ENCODE data around the gene RFPL3.

Gene RFPL3

GRCh38 chr22:32325416-32325801, 32.3 kb upstream of the RFPL3 start:
- Histone ChIP-seq H3K27ac (ENCODE audit: poor library complexity, severe bottlenecking) (no peak overlapping the region), H3K27me3 (ENCODE audit: insufficient read depth, poor library complexity, severe bottlenecking) (no peaks in the 10 kb centered on the region), H3K4me3 (ENCODE audit: severe bottlenecking) (no peak overlapping the region), H3K36me3 (ENCODE audit: low read depth) (0 out of 2 replicates have a peak, but pooled peaks cover 6% of the 10 kb centered on the region), H3K9me3 (ENCODE audit: severe bottlenecking) (no peaks in the 10 kb centered on the region), H3K4me1 (ENCODE audit: insufficient read depth, poor library complexity, severe bottlenecking) (no peaks in the 10 kb centered on the region)
- TF ChIP-seq CTCF (IDR thresholded peaks at IDR 0.05; ENCODE audit: poor library complexity, severe bottlenecking), result no peak
- DNase-seq (ENCODE audit: low spot score) (no peak), ATAC-seq (ENCODE audit: low read depth) (no peak)

- DNase-seq (ENCODE audit: low spot score), result no peak
- no peak overlapping the region for H3K27ac ChIP-seq (ENCODE audit: poor library complexity, severe bottlenecking)
- H3K4me1 ChIP-seq (ENCODE audit: insufficient read depth, poor library complexity, severe bottlenecking), result no peaks in the 10 kb centered on the region
- H3K27me3 ChIP-seq (ENCODE audit: insufficient read depth, poor library complexity, severe bottlenecking), result no peaks in the 10 kb centered on the region
- H3K4me3 ChIP-seq (ENCODE audit: severe bottlenecking), result no peak overlapping the region
- 0 out of 2 replicates have a peak, but pooled peaks cover 6% of the 10 kb centered on the region for H3K36me3 ChIP-seq (ENCODE audit: low read depth)
- no peaks in the 10 kb centered on the region for H3K9me3 ChIP-seq (ENCODE audit: severe bottlenecking)
- TF ChIP-seq CTCF (IDR thresholded peaks at IDR 0.05; ENCODE audit: poor library complexity, severe bottlenecking), result no peak
- ATAC-seq (ENCODE audit: low read depth), result no peak
These were observed 31.8 kb upstream of the RFPL3 start for GRCh38 chr22:32325811-32326237.

GRCh38 chr22:32326647-32327046, 31.0 kb upstream of the RFPL3 start:
- Histone ChIP-seq H3K36me3 (ENCODE audit: low read depth) (0 out of 2 replicates have a peak, but pooled peaks cover 6% of the 10 kb centered on the region), H3K27ac (ENCODE audit: poor library complexity, severe bottlenecking) (no peak overlapping the region), H3K4me1 (ENCODE audit: insufficient read depth, poor library complexity, severe bottlenecking) (no peaks in the 10 kb centered on the region), H3K9me3 (ENCODE audit: severe bottlenecking) (no peaks in the 10 kb centered on the region), H3K27me3 (ENCODE audit: insufficient read depth, poor library complexity, severe bottlenecking) (no peaks in the 10 kb centered on the region), H3K4me3 (ENCODE audit: severe bottlenecking) (no peak overlapping the region)
- no peak for TF ChIP-seq CTCF (IDR thresholded peaks at IDR 0.05; ENCODE audit: poor library complexity, severe bottlenecking)
- no peak for DNase-seq (ENCODE audit: low spot score)
- no peak for ATAC-seq (ENCODE audit: low read depth)

GRCh38 chr22:32327066-32327465, 30.6 kb upstream of the RFPL3 start:
- ATAC-seq (ENCODE audit: low read depth) (peak; percentile 48), DNase-seq (ENCODE audit: low spot score) (no peak)
- Histone ChIP-seq H3K36me3 (ENCODE audit: low read depth) (0 out of 2 replicates have a peak, but pooled peaks cover 6% of the 10 kb centered on the region), H3K27me3 (ENCODE audit: insufficient read depth, poor library complexity, severe bottlenecking) (no peaks in the 10 kb centered on the region), H3K4me1 (ENCODE audit: insufficient read depth, poor library complexity, severe bottlenecking) (no peaks in the 10 kb centered on the region), H3K9me3 (ENCODE audit: severe bottlenecking) (no peaks in the 10 kb centered on the region), H3K4me3 (ENCODE audit: severe bottlenecking) (no peak overlapping the region), H3K27ac (ENCODE audit: poor library complexity, severe bottlenecking) (no peak overlapping the region)
- no peak for TF ChIP-seq CTCF (IDR thresholded peaks at IDR 0.05; ENCODE audit: poor library complexity, severe bottlenecking)

- Histone ChIP-seq H3K27me3 (ENCODE audit: insufficient read depth, poor library complexity, severe bottlenecking) (no peaks in the 10 kb centered on the region), H3K4me1 (ENCODE audit: insufficient read depth, poor library complexity, severe bottlenecking) (no peaks in the 10 kb centered on the region), H3K9me3 (ENCODE audit: severe bottlenecking) (no peaks in the 10 kb centered on the region), H3K27ac (ENCODE audit: poor library complexity, severe bottlenecking) (no peak overlapping the region), H3K4me3 (ENCODE audit: severe bottlenecking) (no peak overlapping the region), H3K36me3 (ENCODE audit: low read depth) (0 out of 2 replicates have a peak, but pooled peaks cover 6% of the 10 kb centered on the region)
- DNase-seq (ENCODE audit: low spot score), result no peak
- peak; percentile 20; the same call in 1 of the 3 replicates for ATAC-seq (ENCODE audit: low read depth)
- TF ChIP-seq CTCF (IDR thresholded peaks at IDR 0.05; ENCODE audit: poor library complexity, severe bottlenecking), result no peak
These were observed 30.0 kb upstream of the RFPL3 start for GRCh38 chr22:32327596-32328171.

Data from RWPE2 (cell line).